H1 (cell line): Measurements from ENCODE around the gene TMEM25. TPM values are rescaled to one million over a fixed set of nuclear protein-coding genes. Genes with fewer than 3 reads are reported as not detected.

Source experiments
- CTCF ChIA-PET: fragments of 300-600 bp; sonication (Branson Sonifier 250); formaldehyde crosslinking; loops from one replicate; lab custom pipeline; 2021; ENCODE audit not compliant: partially characterized antibody; lab: Charles Lee
- POLR2A ChIA-PET: fragments of 300-600 bp; sonication (Branson Sonifier 250); formaldehyde crosslinking; loops from one replicate; lab custom pipeline; 2021; ENCODE audit warnings: inconsistent platforms; ENCODE audit not compliant: partially characterized antibody; lab: Charles Lee
- DNase-seq, 2 experiments: peaks; one replicate each; pipeline versions ENCODE4 v3.0.0 to v3.0.0-alpha.2; 2010 to 2022; ENCODE audit warnings: low spot score in 2 of 2, low read depth in 1 of 2, mixed read lengths in 1 of 2
- FAIRE-seq: peaks from 2 replicates; lab custom pipeline; 2011; peaks lifted over from hg19 to GRCh38; lab: Jason Lieb, UNC
- H2AFZ ChIP-seq: 2 replicates; pipeline ENCODE4 v1.8.1; 2012; ENCODE audit warnings: low read length, inconsistent platforms
- H2AK5ac ChIP-seq: 2 replicates; pipeline ENCODE4 v1.6.1; 2013; ENCODE audit warnings: low read depth, low read length
- H2BK120ac ChIP-seq: replicated peaks from 2 replicates; pipeline ENCODE3; 2013; ENCODE audit warnings: low read depth, low read length, inconsistent platforms
- H2BK12ac ChIP-seq: 2 replicates; pipeline ENCODE4 v1.6.1; 2013; ENCODE audit warnings: low read depth, low read length
- H2BK15ac ChIP-seq: 2 replicates; pipeline ENCODE4 v1.6.1; 2013; ENCODE audit warnings: low read length
- H2BK20ac ChIP-seq: 2 replicates; pipeline ENCODE4 v1.6.1; 2013; ENCODE audit warnings: low read length
- H2BK5ac ChIP-seq: 2 replicates; pipeline ENCODE4 v1.6.1; 2013; ENCODE audit warnings: low read depth, low read length
- H3K14ac ChIP-seq: 2 replicates; pipeline ENCODE4 v1.6.1; 2013; ENCODE audit warnings: inconsistent platforms; ENCODE audit not compliant: insufficient read length
- H3K18ac ChIP-seq: 2 replicates; pipeline ENCODE4 v1.6.1; 2013; ENCODE audit warnings: low read length; ENCODE audit errors: extremely low read depth
- H3K23ac ChIP-seq: 2 replicates; pipeline ENCODE4 v1.6.1; 2013; ENCODE audit warnings: inconsistent platforms; ENCODE audit not compliant: insufficient read length
- H3K23me2 ChIP-seq: 2 replicates; pipeline ENCODE4 v1.6.1; 2013; ENCODE audit warnings: low read depth, low read length
- H3K27ac ChIP-seq: 2 replicates; pipeline ENCODE4 v1.6.1; 2011; ENCODE audit warnings: low read depth, low read length, inconsistent platforms
- H3K27me3 ChIP-seq, 4 experiments: replicated peaks in 1 of 4; 1 replicate in 1 of 4; 2 replicates in 3 of 4; pipeline versions ENCODE4 v1.6.1 to v1.8.1; 2011 to 2013; ENCODE audit warnings: low read length in 3 of 4, mild to moderate bottlenecking in 3 of 4, inconsistent platforms in 2 of 4, mixed read lengths in 2 of 4, moderate library complexity in 1 of 4; ENCODE audit not compliant: control insufficient read depth in 3 of 4, insufficient read depth in 3 of 4; ENCODE audit errors: extremely low read depth in 1 of 4
- H3K36me3 ChIP-seq, 4 experiments: 2 replicates each; pipeline versions ENCODE4 v1.6.1 to v1.8.1; 2011 to 2013; ENCODE audit warnings: mild to moderate bottlenecking in 4 of 4, low read length in 3 of 4, moderate library complexity in 2 of 4, control low read depth in 1 of 4, inconsistent platforms in 1 of 4; ENCODE audit not compliant: insufficient read depth in 4 of 4, control insufficient read depth in 2 of 4
- H3K4ac ChIP-seq: replicated peaks from 2 replicates; pipeline ENCODE3; 2013; ENCODE audit warnings: low read length, low read depth, mixed read lengths, inconsistent platforms; ENCODE audit not compliant: insufficient read length
- H3K4me1 ChIP-seq, 4 experiments: replicated peaks in 1 of 4; 1 replicate in 1 of 4; 2 replicates in 3 of 4; pipeline versions ENCODE4 v1.6.1 to v1.8.1; 2011 to 2013; ENCODE audit warnings: low read length in 3 of 4, inconsistent platforms in 2 of 4, mixed read lengths in 1 of 4; ENCODE audit not compliant: insufficient read depth in 4 of 4, control insufficient read depth in 3 of 4
- H3K4me2 ChIP-seq, 2 experiments: 2 replicates each; pipeline versions ENCODE4 v1.6.1 to v1.8.1; 2011 to 2013; ENCODE audit warnings: low read depth in 2 of 2, low read length in 2 of 2, control low read depth in 1 of 2, inconsistent platforms in 1 of 2, mild to moderate bottlenecking in 1 of 2; ENCODE audit not compliant: insufficient read depth in 1 of 2
- H3K4me3 ChIP-seq, 4 experiments: fragments of 200-600, 300-600 bp in 1 of 4; sonication (generic), shearing (Covaris generic), sonication (Bioruptor Twin) in 1 of 4; 2 replicates each; pipeline versions ENCODE4 v1.5.1 to v1.8.1; 2011 to 2016; ENCODE audit warnings: low read length in 4 of 4, low read depth in 3 of 4, control low read depth in 2 of 4, inconsistent platforms in 2 of 4, mild to moderate bottlenecking in 2 of 4, mixed read lengths in 1 of 4, moderate library complexity in 1 of 4; ENCODE audit not compliant: insufficient read depth in 2 of 4; ENCODE audit errors: extremely low read depth in 1 of 4
- H3K56ac ChIP-seq: replicated peaks from 2 replicates; pipeline ENCODE3; 2013; ENCODE audit warnings: low read depth, mild to moderate bottlenecking, mixed read lengths, low read length, inconsistent platforms; ENCODE audit not compliant: insufficient read length
- H3K79me1 ChIP-seq: 2 replicates; pipeline ENCODE4 v1.6.1; 2013; ENCODE audit warnings: low read depth, low read length, control low read depth
- H3K79me2 ChIP-seq, 2 experiments: 2 replicates each; pipeline versions ENCODE4 v1.6.1 to v1.8.1; 2012 to 2013; ENCODE audit warnings: low read length in 2 of 2, mild to moderate bottlenecking in 2 of 2, inconsistent platforms in 1 of 2; ENCODE audit not compliant: insufficient read depth in 2 of 2, control insufficient read depth in 1 of 2
- H3K9ac ChIP-seq, 4 experiments: replicated peaks in 1 of 4; 1 replicate in 1 of 4; 2 replicates in 3 of 4; pipeline versions ENCODE4 v1.6.1 to v1.8.1; 2011 to 2013; ENCODE audit warnings: low read depth in 3 of 4, low read length in 3 of 4, control low read depth in 2 of 4, mild to moderate bottlenecking in 2 of 4, moderate library complexity in 2 of 4, inconsistent platforms in 1 of 4; ENCODE audit errors: extremely low read depth in 1 of 4
- H3K9me3 ChIP-seq, 2 experiments: 2 replicates each; pipeline versions ENCODE4 v1.6.1 to v1.8.1; 2012 to 2013; ENCODE audit warnings: mild to moderate bottlenecking in 2 of 2, moderate library complexity in 2 of 2, control low read depth in 1 of 2, inconsistent platforms in 1 of 2, low read depth in 1 of 2, low read length in 1 of 2, mixed read lengths in 1 of 2; ENCODE audit not compliant: insufficient read depth in 2 of 2
- H4K20me1 ChIP-seq, 2 experiments: replicated peaks in 1 of 2; 2 replicates each; pipeline versions ENCODE3 to v1.8.1; 2011 to 2013; ENCODE audit warnings: inconsistent platforms in 2 of 2, low read length in 2 of 2, mild to moderate bottlenecking in 1 of 2; ENCODE audit not compliant: insufficient read depth in 2 of 2, control insufficient read depth in 1 of 2
- H4K5ac ChIP-seq: 2 replicates; pipeline ENCODE4 v1.6.1; 2013; ENCODE audit warnings: low read length, low read depth, mixed read lengths, inconsistent platforms; ENCODE audit not compliant: insufficient read length
- H4K8ac ChIP-seq: 2 replicates; pipeline ENCODE4 v1.8.0; 2013; ENCODE audit warnings: mild to moderate bottlenecking, moderate library complexity, low read length, inconsistent platforms; ENCODE audit not compliant: insufficient read depth; ENCODE audit errors: extremely low read depth
- H4K91ac ChIP-seq: replicated peaks from 2 replicates; pipeline ENCODE3; 2013; ENCODE audit warnings: low read length, mixed read lengths, inconsistent platforms; ENCODE audit not compliant: insufficient read length
- BRCA1 ChIP-seq: IDR thresholded peaks from 2 replicates; pipeline ENCODE4 v1.6.1; 2012; ENCODE audit warnings: low read depth, low read length, improper control_type of control experiment
- CREB1 ChIP-seq: IDR thresholded peaks from 2 replicates; pipeline ENCODE4 v1.6.1; 2012; ENCODE audit warnings: inconsistent platforms
- CTCF ChIP-seq, 3 experiments: IDR thresholded peaks; 1 replicate in 2 of 3; 2 replicates in 1 of 3; pipeline versions ENCODE4 v1.5.1 to v1.6.1; 2011; ENCODE audit warnings: low read length in 3 of 3, mild to moderate bottlenecking in 3 of 3, inconsistent platforms in 2 of 3, low read depth in 1 of 3, moderate library complexity in 1 of 3; ENCODE audit not compliant: insufficient read depth in 1 of 3; ENCODE audit errors: control extremely low read depth in 1 of 3
- EGR1 ChIP-seq: IDR thresholded peaks from 2 replicates; pipeline ENCODE4 v1.6.1; 2011; ENCODE audit warnings: low read depth, low read length, borderline replicate concordance
- JUND ChIP-seq: IDR thresholded peaks from 2 replicates; pipeline ENCODE4 v1.6.1; 2011; ENCODE audit warnings: mild to moderate bottlenecking, improper control_type of control experiment, low read length
- KDM1A ChIP-seq: fragments of 200-600, 300-600 bp; sonication (generic); IDR thresholded peaks from 2 replicates; pipeline ENCODE4 v1.7.1; 2016; ENCODE audit warnings: mild to moderate bottlenecking, low read length, borderline replicate concordance
- KDM5A ChIP-seq: fragments of 200-600 bp; IDR thresholded peaks from 2 replicates; pipeline ENCODE4 v1.7.1; 2012; ENCODE audit warnings: mild to moderate bottlenecking, low read length, inconsistent platforms, mixed read lengths
- MAFK ChIP-seq: IDR thresholded peaks from 2 replicates; pipeline ENCODE4 v1.6.1; 2012; ENCODE audit warnings: low read depth, mild to moderate bottlenecking, improper control_type of control experiment, low read length
- MAX ChIP-seq: IDR thresholded peaks from 2 replicates; pipeline ENCODE4 v1.6.1; 2012; ENCODE audit warnings: inconsistent platforms
- NRF1 ChIP-seq: IDR thresholded peaks from 2 replicates; pipeline ENCODE4 v1.6.1; 2011; ENCODE audit warnings: mild to moderate bottlenecking, low read depth, low read length, improper control_type of control experiment
- RBBP5 ChIP-seq: IDR thresholded peaks from 2 replicates; pipeline ENCODE4 v1.7.1; 2012; ENCODE audit warnings: low read depth, mild to moderate bottlenecking, inconsistent platforms, low read length, moderate library complexity, borderline replicate concordance
- SUZ12 ChIP-seq: fragments of 200-600 bp; sonication (generic); IDR thresholded peaks from 2 replicates; pipeline ENCODE4 v1.6.1; 2012; ENCODE audit warnings: mild to moderate bottlenecking, inconsistent platforms, low read length, moderate library complexity, mixed read lengths
- WGBS, 2 experiments: shearing (Covaris generic) in 1 of 2; methylation state at CpG; one replicate each; pipeline versions ENCODE4 v1.1.6 to v1.1.7; 2013 to 2015; ENCODE audit warnings: low lambda C conversion rate in 2 of 2, mixed read lengths in 2 of 2, inconsistent platforms in 1 of 2, low coverage in 1 of 2, missing lambda C conversion rate in 1 of 2; ENCODE audit not compliant: insufficient replicate concordance in 2 of 2, insufficient coverage in 1 of 2, insufficient read length in 1 of 2; ENCODE audit errors: extremely low coverage in 1 of 2, missing lambda C conversion rate in 1 of 2; 5-methylcytosine and 5-hydroxymethylcytosine counted together
- polyA plus RNA-seq, 7 experiments: library from polyadenylated mRNA; depleted of rRNA in 3 of 7; stranded (reverse) in 5 of 7; unstranded in 2 of 7; fragments of >200 nt in 5 of 7; fragments of 200-250 nt in 2 of 7; gene quantifications; 1 replicate in 5 of 7; 2 replicates in 1 of 7; 4 replicates in 1 of 7; pipeline versions ENCODE4 v1.2.1 to v1.2.3, GENCODE V29; 2011 to 2013; ENCODE audit warnings: missing spikeins in 2 of 7, mixed read lengths in 2 of 7
- total RNA-seq: library from RNA; stranded (reverse); fragmentation: NEBNext Ultra II Directional; extraction: Animal tissue kit (Norgen Biotek cat#: 25700); gene quantifications from 2 replicates; pipeline ENCODE4 v1.2.1, GENCODE V29; 2021

TMEM25 gene
- total and polyA plus RNA-seq, 2 of the 8 experiments (the other 6 are each of a cell fraction or from before 2014, with no cell fraction given) = 18.3 to 26.8 TPM

- WGBS, 2 experiments = 94% methylated on average over 1 of the region's 1 CpG; no CpG with 5 or more reads in 1 of the 2 experiments
- POLR2A ChIA-PET = no interaction called here
Observed at GRCh38 chr11:118570787-118571186, 39.8 kb downstream of the TMEM25 start.

More at GRCh38 chr11:118570787-118571186, 39.8 kb downstream of the TMEM25 start:
- no peak overlapping the region for H3K18ac ChIP-seq
- H3K9ac ChIP-seq = no peak overlapping the region
- peaks cover 6 to 8% of the 10 kb centered on the region in 2 experiments for H4K20me1 ChIP-seq
- no peaks in the 10 kb centered on the region for H3K9me3 ChIP-seq
- no peak overlapping the region for H4K91ac ChIP-seq
- no peak overlapping the region for H3K56ac ChIP-seq
- H3K4me2 ChIP-seq = no peak overlapping the region
- peaks cover 13 to 34% of the 10 kb centered on the region in 2 experiments for H3K79me2 ChIP-seq
- no peak overlapping the region for H4K5ac ChIP-seq
- no peak overlapping the region for H2BK12ac ChIP-seq
- no peak overlapping the region for H2BK20ac ChIP-seq
- peaks cover 7% of the 10 kb centered on the region; the same call in 1 of the 2 replicates for H3K23me2 ChIP-seq
- H3K4me3 ChIP-seq = no peak overlapping the region
- TF ChIP-seq CREB1 (no peak), JUND (no peak), NRF1 (no peak), RBBP5 (no peak), CTCF (IDR thresholded peaks at IDR 0.05; ENCODE audit: control extremely low read depth in 1 of 3, insufficient read depth in 1 of 3, low read depth in 1 of 3, low read length in 3 of 3) (no peak), KDM5A (no peak), KDM1A (no peak), EGR1 (no peak), MAFK (no peak), BRCA1 (no peak), SUZ12 (no peak), MAX (no peak)
- H3K4ac ChIP-seq = no peak overlapping the region
- no peaks in the 10 kb centered on the region for H3K27me3 ChIP-seq
- no peak overlapping the region for H2AK5ac ChIP-seq
- no peak overlapping the region for H4K8ac ChIP-seq
- H3K4me1 ChIP-seq = peaks cover 0 to 4% (median 0%) of the 10 kb centered on the region in 4 experiments; a peak in 1 of 7 replicates
- no peak overlapping the region for H2BK120ac ChIP-seq
- H2BK5ac ChIP-seq = no peak overlapping the region
- H3K14ac ChIP-seq = no peak overlapping the region
- no peak overlapping the region for H2BK15ac ChIP-seq
- CTCF ChIA-PET = interaction anchor here (0.7 to 1.1 kb wide), 2 partner anchors 41 kb away, joined by 3 read pairs; no protein-coding TSS in a partner anchor
- no peak overlapping the region for H3K27ac ChIP-seq
- no peaks in the 10 kb centered on the region for H3K36me3 ChIP-seq
- no peaks in the 10 kb centered on the region for H3K79me1 ChIP-seq
- H2AFZ ChIP-seq = no peak overlapping the region
- no peak overlapping the region for H3K23ac ChIP-seq
- no peak for FAIRE-seq
- no peak for DNase-seq
